Epithelial cell of esophagus (primary cell): Measurements from ENCODE around the gene APBB2.

Experiments used
- DNase-seq: peaks from one replicate; pipeline ENCODE4 v3.0.0; 2010; ENCODE audit warnings: low read depth
- H3K4me3 ChIP-seq: 2 replicates; pipeline ENCODE4 v1.5.1; 2011; ENCODE audit warnings: mild to moderate bottlenecking, low read length, control low read depth
- TF ChIP-seq, protein P1 (sequence below): IDR thresholded peaks from 2 replicates; pipeline ENCODE4 v1.5.1; 2011; ENCODE audit warnings: low read depth, mild to moderate bottlenecking, low read length, control low read depth, inconsistent platforms; ENCODE audit not compliant: insufficient read depth; ENCODE audit errors: missing control alignments

The APBB2 gene

DNA sequence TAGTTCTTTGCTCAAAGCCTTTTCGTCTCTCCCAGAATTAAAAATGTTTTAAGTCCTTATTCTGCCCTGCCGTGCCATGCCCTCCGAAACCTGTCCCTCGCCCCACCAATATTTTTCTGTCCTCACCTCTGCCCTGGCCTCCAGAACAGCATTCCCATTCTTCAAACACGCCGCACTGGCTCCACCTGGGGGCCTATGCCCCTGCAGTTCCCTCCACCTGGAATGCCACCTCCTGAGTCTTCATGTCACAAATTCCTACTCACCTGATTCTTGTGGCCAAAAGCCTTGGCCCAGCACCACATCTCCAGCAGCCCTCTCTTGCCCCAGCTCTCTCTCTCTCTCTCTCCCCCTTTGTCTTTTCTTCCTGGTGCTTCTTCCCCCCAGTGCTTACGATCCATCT lies 91.6 kb downstream of the APBB2 start:
- TF ChIP-seq, protein P1, sequence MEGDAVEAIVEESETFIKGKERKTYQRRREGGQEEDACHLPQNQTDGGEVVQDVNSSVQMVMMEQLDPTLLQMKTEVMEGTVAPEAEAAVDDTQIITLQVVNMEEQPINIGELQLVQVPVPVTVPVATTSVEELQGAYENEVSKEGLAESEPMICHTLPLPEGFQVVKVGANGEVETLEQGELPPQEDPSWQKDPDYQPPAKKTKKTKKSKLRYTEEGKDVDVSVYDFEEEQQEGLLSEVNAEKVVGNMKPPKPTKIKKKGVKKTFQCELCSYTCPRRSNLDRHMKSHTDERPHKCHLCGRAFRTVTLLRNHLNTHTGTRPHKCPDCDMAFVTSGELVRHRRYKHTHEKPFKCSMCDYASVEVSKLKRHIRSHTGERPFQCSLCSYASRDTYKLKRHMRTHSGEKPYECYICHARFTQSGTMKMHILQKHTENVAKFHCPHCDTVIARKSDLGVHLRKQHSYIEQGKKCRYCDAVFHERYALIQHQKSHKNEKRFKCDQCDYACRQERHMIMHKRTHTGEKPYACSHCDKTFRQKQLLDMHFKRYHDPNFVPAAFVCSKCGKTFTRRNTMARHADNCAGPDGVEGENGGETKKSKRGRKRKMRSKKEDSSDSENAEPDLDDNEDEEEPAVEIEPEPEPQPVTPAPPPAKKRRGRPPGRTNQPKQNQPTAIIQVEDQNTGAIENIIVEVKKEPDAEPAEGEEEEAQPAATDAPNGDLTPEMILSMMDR: no peak
- DNase-seq: no peak
- H3K4me3 ChIP-seq: no peak overlapping the region

DNA sequence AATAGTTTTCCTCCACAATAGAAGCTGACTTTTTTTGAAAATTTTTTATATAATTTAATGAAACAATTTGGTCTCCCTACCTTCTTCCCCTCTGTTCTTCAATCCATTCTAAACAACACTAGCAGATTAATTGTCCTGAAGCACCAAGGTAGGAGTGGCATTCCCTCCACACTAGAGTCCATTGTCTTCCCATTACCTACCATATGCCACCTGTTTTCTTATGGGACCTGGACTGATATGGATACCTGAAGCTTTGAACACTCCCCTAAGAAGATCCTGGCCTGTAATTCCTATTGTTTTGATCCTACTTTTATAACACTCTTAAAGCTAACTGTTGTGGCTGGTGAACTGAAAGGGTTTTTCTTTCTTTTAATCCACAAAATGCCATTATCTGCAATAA lies 92.0 kb downstream of the APBB2 start:
- H3K4me3 ChIP-seq: no peak overlapping the region
- no peak for DNase-seq
- TF ChIP-seq, protein P1: no peak

DNA sequence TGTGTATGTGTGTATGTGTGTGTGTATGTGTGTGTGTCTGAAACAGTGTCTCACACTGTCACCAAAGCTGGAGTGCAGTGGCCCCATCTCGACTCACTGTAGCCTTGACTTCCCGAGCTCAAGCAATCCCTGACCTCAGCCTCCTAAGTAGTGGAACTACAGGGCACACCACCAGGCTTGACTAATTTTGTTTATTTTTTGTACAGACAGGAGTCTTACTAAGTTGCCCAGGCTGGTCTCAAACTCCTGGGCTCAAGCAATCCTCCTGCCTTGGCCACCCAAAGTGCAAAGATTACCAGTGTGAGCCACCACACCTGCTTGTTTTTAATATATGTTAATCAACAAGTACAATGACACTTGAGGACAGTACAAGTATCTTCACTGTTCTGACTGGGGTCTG lies 92.4 kb downstream of the APBB2 start:
- H3K4me3 ChIP-seq: no peak overlapping the region
- no peak for DNase-seq
- TF ChIP-seq, protein P1: no peak

DNA sequence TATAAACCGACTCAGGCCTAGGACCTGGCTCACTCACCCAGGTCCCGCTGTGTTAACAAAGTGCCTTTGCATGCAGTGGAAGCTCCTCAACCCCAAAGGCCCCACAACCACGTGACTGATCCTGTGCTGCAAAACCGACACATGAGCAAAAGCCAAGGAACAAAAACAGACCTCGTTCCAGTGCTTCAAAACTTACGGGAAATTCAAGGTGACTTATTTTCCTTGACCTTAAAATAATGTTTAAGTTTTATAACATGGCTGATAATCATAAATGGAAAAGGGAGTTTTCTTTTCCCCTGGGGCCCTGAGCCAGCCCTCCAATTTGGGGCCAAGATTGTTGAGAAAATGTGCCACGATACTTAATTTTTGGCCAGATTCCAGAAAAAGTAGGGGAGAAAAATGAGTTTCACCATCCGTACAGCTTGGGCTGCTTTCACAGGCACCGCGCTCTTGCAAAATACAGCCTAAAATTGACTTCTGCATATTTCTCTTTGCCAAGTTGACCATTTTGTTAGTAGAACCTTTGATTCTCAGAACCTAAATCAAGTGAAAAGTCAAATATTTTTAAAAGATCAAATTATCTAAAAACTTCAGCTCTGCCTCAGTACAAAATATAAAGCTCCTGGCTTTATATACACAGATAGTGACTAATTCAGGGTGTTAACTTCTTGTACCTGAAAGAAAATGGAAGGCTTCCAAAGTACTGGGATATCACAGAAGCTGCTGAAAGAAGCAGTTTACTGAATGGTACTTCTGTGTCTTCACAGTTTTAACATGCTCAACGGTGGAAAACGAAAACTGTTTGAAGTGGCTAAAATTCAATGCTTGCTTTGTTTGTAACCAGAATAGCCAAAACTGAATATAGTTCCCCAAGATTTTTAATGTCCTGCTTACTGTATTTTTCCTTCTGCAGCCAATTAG lies 93.8 kb downstream of the APBB2 start:
- peak overlapping the region; percentile 5 for H3K4me3 ChIP-seq
- TF ChIP-seq, protein P1: no peak
- DNase-seq: peak; percentile 53

DNA sequence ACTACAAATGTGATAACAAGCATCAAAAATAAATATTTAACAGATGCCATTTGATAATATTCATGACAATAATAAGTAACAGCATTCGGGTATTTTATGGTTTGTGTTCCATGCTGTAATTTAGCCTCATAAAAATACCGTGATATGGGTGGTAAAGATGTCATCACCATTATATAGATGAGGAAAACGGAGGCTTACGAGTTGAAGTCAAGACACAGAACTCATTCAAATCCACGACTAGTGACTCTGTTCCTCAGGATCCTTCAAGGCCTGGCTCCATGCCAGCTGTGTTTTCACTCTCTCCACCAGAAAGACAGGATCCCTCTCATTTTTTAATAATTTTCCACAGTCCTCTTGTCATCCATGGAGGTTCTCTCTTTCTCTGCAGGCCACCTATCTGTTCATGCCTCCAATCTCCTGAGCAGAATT lies 94.5 kb downstream of the APBB2 start:
- no peak overlapping the region for H3K4me3 ChIP-seq
- TF ChIP-seq, protein P1: no peak
- DNase-seq: no peak

DNA sequence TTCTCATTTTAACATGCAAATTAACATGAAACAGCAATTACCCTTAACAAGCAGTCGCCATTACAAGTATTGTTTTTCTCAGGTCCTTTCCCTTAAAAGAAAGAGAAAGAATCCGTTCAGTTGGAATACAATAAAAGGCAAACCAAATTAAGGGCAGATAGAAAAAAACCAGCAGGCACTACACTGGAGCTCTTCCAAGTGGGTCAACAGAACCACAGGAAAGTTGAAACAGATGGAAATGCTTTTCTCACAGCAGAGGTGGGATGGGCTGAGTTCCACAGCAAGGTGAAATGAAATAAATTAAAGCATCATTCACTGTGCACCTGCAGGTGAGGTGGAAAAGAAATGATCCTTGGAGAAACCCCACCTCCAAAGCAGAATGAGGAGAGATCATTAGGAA lies 102.6 kb downstream of the APBB2 start:
- DNase-seq: no peak
- H3K4me3 ChIP-seq: no peak overlapping the region
- TF ChIP-seq, protein P1: no peak

DNA sequence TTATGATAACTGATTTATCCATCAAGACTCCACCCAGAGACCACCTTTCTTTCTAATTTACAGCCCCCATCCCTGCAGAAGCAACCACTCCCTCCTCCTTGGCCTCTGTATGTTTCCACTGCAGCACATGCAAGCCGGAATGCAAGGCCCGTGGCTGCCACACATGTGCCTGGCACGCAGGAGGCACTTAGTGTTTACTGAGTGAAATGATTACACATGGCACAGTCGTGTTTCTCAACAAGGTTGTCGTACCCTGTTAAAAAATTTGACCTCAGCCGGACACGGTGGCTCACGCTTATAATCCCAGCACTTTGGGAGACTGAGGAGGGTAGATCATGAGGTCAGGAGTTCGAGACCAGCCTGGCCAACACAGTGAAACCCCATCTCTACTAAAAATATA lies 104.3 kb downstream of the APBB2 start:
- no peak for DNase-seq
- H3K4me3 ChIP-seq: no peak overlapping the region
- TF ChIP-seq, protein P1: no peak
